Bronchial epithelial cell (primary cell): ENCODE measurements around the gene CDH20. TPM values are rescaled to one million over a fixed set of nuclear protein-coding genes. Genes with fewer than 3 reads are reported as not detected.
"Not testable (repeated sequence)": the region's sequence is repeated elsewhere in the genome, so short reads cannot be mapped to it uniquely, and the experiment has no call there.

Experiments used
- DNase-seq: peaks from one replicate; pipeline ENCODE4 v3.0.0-alpha.2; 2010; ENCODE audit warnings: low read depth
- FAIRE-seq: peaks from 2 replicates; lab custom pipeline; 2011; peaks lifted over from hg19 to GRCh38; lab: Jason Lieb, UNC
- H3K27me3 ChIP-seq: 2 replicates; pipeline ENCODE4 v1.5.1; 2011; ENCODE audit warnings: low read length; ENCODE audit not compliant: control insufficient read depth, insufficient read depth
- H3K36me3 ChIP-seq: 2 replicates; pipeline ENCODE4 v1.5.1; 2011; ENCODE audit warnings: low read length; ENCODE audit not compliant: control insufficient read depth, insufficient read depth
- H3K4me3 ChIP-seq: 2 replicates; pipeline ENCODE4 v1.5.1; 2011; ENCODE audit warnings: mild to moderate bottlenecking, low read depth, low read length, control low read depth
- total RNA-seq: library from RNA; depleted of rRNA; stranded (reverse); fragments of >200 nt; gene quantifications from 2 replicates; pipeline ENCODE4 v1.2.1, GENCODE V29; 2014
- TF ChIP-seq, protein P1 (sequence below): IDR thresholded peaks from 2 replicates; pipeline ENCODE4 v1.5.1; 2011; ENCODE audit warnings: mild to moderate bottlenecking, moderate library complexity, low read length, control low read depth, inconsistent platforms; ENCODE audit not compliant: insufficient read depth, severe bottlenecking

Gene CDH20
- total RNA-seq, 1 donor from 2014 or later: not detected

DNA sequence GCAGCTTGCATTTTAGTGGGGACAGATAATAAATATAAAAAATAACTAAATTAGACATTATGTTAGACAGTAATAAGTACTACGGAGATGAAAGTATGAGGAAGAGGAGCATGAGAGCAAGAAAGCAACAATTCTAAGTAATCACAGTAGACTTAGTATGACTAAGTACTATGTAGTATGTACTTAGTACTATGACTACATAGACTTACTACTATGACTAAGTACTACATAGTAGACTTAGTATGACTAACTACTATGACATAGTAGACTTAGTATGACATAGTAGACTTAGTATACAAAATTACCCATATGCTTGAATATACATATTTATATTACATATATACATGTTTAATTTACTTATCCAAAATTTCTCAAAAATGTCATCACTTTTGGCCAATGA lies 29.3 kb downstream of the CDH20 start:
- TF ChIP-seq, protein P1, sequence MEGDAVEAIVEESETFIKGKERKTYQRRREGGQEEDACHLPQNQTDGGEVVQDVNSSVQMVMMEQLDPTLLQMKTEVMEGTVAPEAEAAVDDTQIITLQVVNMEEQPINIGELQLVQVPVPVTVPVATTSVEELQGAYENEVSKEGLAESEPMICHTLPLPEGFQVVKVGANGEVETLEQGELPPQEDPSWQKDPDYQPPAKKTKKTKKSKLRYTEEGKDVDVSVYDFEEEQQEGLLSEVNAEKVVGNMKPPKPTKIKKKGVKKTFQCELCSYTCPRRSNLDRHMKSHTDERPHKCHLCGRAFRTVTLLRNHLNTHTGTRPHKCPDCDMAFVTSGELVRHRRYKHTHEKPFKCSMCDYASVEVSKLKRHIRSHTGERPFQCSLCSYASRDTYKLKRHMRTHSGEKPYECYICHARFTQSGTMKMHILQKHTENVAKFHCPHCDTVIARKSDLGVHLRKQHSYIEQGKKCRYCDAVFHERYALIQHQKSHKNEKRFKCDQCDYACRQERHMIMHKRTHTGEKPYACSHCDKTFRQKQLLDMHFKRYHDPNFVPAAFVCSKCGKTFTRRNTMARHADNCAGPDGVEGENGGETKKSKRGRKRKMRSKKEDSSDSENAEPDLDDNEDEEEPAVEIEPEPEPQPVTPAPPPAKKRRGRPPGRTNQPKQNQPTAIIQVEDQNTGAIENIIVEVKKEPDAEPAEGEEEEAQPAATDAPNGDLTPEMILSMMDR: no peak

DNA sequence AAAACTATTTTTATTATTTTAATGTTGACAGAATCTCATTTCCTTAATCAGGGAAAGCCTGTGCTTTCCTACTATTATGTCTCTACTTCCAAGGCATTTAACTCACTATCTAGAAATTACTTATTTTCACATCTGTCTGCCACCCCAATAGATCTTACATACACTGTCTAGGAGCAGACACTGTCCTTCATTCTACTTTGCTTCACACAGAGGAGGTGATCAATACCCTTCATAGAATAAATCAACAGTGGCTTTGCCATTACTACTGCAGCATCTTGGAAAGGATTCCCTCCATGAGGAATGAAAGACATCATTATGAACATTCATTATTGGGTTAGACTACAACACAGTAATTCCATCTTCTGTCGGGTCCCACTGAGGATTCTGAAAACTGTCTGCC lies 31.7 kb downstream of the CDH20 start:
- Histone ChIP-seq H3K27me3 (no peaks in the 10 kb centered on the region), H3K4me3 (no peak overlapping the region), H3K36me3 (no peaks in the 10 kb centered on the region)
- DNase-seq (no peak), FAIRE-seq (no peak)
- TF ChIP-seq, protein P1: no peak

More for the DNA sequence above, 29.3 kb downstream of the CDH20 start:
- H3K4me3 ChIP-seq: no peak overlapping the region
- no peaks in the 10 kb centered on the region for H3K36me3 ChIP-seq
- DNase-seq: no peak
- FAIRE-seq: no peak
- no peaks in the 10 kb centered on the region for H3K27me3 ChIP-seq

DNA sequence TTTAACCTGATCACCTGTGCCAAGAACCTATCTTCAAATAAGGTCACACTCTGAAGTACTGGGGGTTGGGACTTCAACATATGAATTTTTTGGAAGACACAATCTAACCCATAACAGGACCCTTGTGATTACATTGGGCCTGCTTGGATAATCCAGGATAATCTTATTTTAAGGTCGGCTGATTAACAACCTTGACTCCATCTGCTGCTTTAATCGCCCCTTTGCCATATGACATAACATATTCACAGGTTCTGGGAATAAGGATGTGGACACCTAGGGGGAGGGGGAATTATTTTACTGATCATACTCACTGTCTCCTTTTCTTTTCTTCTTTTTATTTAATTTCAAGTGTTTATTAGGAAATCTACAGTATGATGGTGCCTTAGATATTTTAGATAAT lies 34.8 kb downstream of the CDH20 start:
- no peak for FAIRE-seq
- Histone ChIP-seq H3K36me3 (no peaks in the 10 kb centered on the region), H3K27me3 (no peaks in the 10 kb centered on the region), H3K4me3 (no peak overlapping the region)
- TF ChIP-seq, protein P1: no peak
- DNase-seq: no peak

DNA sequence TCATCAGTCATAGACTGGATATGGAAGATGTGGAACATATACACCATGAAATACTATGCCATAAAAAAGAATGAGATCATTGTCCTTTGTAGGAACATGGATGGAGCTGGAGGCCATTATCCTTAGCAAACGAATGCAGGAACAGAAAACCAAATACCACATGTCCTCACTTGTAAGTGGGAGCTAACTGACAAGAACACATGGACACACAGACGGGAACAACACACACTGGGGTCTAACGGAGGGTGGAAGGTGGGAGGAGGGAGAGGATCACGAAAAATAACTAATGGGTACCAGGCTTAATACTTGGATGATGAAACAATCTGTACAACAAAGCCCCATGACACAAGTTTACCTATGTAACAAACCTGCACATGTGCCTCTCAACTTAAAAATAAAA lies 36.4 kb downstream of the CDH20 start:
- not testable (repeated sequence) for H3K4me3 ChIP-seq, FAIRE-seq, H3K27me3 ChIP-seq, DNase-seq, H3K36me3 ChIP-seq

DNA sequence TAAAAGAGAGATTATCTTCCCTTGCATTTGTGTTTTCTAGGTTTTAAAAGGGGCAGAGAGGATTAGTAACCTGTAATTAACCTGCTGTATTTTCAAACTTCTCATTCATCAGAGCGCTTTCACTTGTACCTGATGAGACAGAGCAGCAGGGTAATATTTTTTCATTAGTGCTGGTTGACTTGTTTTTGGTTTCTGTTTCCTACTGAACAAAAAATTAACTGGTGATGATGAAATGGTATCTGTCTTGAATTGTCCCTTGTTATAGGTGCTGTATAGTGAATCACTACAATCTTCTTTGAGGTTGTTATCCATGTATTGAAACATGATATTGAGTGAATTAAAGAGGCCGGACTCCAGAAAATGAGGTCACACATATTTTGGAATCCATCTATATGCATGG lies 37.9 kb downstream of the CDH20 start:
- TF ChIP-seq, protein P1: no peak
- no peaks in the 10 kb centered on the region for H3K36me3 ChIP-seq
- H3K27me3 ChIP-seq: no peaks in the 10 kb centered on the region
- DNase-seq: no peak
- no peak for FAIRE-seq
- H3K4me3 ChIP-seq: no peak overlapping the region

DNA sequence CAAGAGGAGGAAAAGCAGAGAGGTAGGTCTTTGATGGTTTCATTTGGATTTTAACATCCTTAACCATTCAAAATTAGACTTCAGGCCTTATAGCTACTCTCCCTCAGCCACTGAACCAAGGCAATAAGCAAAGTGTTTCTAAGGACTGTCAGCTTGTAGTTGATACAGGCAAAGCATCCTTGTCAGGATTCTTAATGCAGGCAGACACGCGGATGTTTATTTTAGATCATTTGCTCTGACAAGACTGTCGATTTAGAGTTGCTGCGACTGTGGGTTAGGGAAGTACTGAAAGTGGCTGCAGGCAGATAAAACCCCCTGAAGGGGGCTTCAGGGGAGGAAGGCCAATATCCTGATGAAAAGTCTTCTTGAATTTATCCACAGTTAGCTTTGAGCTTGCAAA lies 46.6 kb downstream of the CDH20 start:
- Histone ChIP-seq H3K36me3 (no peaks in the 10 kb centered on the region), H3K4me3 (no peak overlapping the region), H3K27me3 (no peaks in the 10 kb centered on the region)
- FAIRE-seq: no peak
- TF ChIP-seq, protein P1: no peak
- DNase-seq: no peak
